ENCODE data around the gene SLC51B.

The SLC51B gene

DNA sequence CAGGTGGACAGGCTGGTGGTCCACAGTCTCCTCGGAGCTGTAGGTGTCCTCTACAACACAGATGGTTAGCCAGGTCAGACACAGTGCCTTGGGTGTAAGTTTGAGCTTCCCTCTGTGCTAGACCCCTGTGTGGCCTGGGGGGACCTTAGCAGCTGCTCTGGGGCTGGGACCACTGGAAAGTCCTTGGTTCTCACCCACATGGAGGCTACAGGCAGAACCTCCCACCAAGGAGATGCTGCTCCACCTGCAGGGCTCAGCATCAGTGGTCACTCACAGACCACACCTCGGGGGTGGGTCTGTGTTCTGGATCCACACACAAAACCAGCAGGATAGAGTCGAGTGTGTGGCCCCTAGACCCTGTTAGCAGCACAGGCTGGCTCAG is 14.2 kb downstream of the SLC51B start:
- H3K4me1 ChIP-seq (ENCODE audit: control insufficient read depth, low read length): no peaks in the 10 kb centered on the region
- H4K20me1 ChIP-seq (ENCODE audit: control insufficient read depth, insufficient read depth, low read depth, low read length): no peaks in the 10 kb centered on the region
- no peaks in the 10 kb centered on the region for H3F3A ChIP-seq (ENCODE audit: control insufficient read depth, insufficient read depth)
- no peak overlapping the region for H3K4me2 ChIP-seq (ENCODE audit: low read length)
- no peaks in the 10 kb centered on the region for H3K9me2 ChIP-seq (replicated peaks; ENCODE audit: control insufficient read depth, low read length)
- no peaks in the 10 kb centered on the region for H3K9me3 ChIP-seq (ENCODE audit: control insufficient read depth, insufficient read depth, low read length)
- H3K27ac ChIP-seq (ENCODE audit: low read depth, low read length): no peak overlapping the region
- peaks cover 3% of the 10 kb centered on the region; the same call in 1 of the 2 replicates for H3K27me3 ChIP-seq (ENCODE audit: control insufficient read depth, low read length)
- H3K79me2 ChIP-seq (ENCODE audit: control insufficient read depth, low read length): no peaks in the 10 kb centered on the region
- no peak overlapping the region for H3K4me3 ChIP-seq (ENCODE audit: low read length)
- H3K36me3 ChIP-seq (ENCODE audit: control insufficient read depth, low read length): no peaks in the 10 kb centered on the region
- TF ChIP-seq, protein P1, sequence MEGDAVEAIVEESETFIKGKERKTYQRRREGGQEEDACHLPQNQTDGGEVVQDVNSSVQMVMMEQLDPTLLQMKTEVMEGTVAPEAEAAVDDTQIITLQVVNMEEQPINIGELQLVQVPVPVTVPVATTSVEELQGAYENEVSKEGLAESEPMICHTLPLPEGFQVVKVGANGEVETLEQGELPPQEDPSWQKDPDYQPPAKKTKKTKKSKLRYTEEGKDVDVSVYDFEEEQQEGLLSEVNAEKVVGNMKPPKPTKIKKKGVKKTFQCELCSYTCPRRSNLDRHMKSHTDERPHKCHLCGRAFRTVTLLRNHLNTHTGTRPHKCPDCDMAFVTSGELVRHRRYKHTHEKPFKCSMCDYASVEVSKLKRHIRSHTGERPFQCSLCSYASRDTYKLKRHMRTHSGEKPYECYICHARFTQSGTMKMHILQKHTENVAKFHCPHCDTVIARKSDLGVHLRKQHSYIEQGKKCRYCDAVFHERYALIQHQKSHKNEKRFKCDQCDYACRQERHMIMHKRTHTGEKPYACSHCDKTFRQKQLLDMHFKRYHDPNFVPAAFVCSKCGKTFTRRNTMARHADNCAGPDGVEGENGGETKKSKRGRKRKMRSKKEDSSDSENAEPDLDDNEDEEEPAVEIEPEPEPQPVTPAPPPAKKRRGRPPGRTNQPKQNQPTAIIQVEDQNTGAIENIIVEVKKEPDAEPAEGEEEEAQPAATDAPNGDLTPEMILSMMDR (IDR thresholded peaks at IDR 0.05; ENCODE audit: low read depth, low read length, poor library complexity, severe bottlenecking): no peak
- TF ChIP-seq EZH2phosphoT487 (IDR thresholded peaks at IDR 0.05; ENCODE audit: borderline replicate concordance, low read length): no peak

DNA sequence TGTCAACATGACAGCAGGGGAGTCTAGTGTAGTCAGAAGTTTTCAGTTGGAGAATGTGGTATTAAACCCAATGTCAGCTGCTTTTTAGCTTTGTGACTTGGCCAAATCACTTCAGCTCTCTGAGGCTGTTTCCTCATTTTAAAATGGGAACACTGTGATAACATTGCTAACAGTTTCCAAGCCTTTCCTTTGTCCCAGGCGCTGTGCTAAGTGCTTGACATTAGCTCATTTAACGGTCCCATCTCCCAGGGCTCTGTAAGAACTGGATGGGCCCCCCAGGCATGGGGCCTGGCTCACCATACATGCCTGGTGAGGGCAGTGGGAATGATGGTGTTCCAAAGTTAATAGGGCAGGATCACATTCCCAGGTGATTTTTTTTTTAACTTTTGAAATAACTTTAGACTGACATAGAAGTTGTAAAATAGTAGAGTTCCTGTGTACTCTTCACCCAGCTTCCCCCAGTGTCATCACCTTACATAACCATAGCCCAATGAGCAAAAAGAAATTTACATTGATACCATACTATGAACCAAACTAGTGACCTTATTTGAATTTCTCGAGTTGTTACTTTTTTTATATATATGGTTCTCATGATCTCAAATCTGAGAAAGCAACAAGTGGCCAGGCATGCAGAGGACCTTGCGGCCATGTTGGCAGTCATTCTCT is 14.9 kb downstream of the SLC51B start:
- Histone ChIP-seq H3K27me3 (ENCODE audit: control insufficient read depth, low read length) (peaks cover 5% of the 10 kb centered on the region), H3K9me3 (ENCODE audit: control insufficient read depth, insufficient read depth, low read length) (no peaks in the 10 kb centered on the region), H3F3A (ENCODE audit: control insufficient read depth, insufficient read depth) (no peaks in the 10 kb centered on the region), H3K4me1 (ENCODE audit: control insufficient read depth, low read length) (no peaks in the 10 kb centered on the region), H3K36me3 (ENCODE audit: control insufficient read depth, low read length) (no peaks in the 10 kb centered on the region), H3K79me2 (ENCODE audit: control insufficient read depth, low read length) (no peaks in the 10 kb centered on the region), H3K27ac (ENCODE audit: low read depth, low read length) (no peak overlapping the region), H3K4me3 (ENCODE audit: low read length) (no peak overlapping the region), H3K4me2 (ENCODE audit: low read length) (no peak overlapping the region), H4K20me1 (ENCODE audit: control insufficient read depth, insufficient read depth, low read depth, low read length) (no peaks in the 10 kb centered on the region), H3K9me2 (replicated peaks; ENCODE audit: control insufficient read depth, low read length) (no peaks in the 10 kb centered on the region)
- TF ChIP-seq EZH2phosphoT487 (IDR thresholded peaks at IDR 0.05; ENCODE audit: borderline replicate concordance, low read length): no peak
- TF ChIP-seq, protein P1 (IDR thresholded peaks at IDR 0.05; ENCODE audit: low read depth, low read length, poor library complexity, severe bottlenecking): no peak

DNA sequence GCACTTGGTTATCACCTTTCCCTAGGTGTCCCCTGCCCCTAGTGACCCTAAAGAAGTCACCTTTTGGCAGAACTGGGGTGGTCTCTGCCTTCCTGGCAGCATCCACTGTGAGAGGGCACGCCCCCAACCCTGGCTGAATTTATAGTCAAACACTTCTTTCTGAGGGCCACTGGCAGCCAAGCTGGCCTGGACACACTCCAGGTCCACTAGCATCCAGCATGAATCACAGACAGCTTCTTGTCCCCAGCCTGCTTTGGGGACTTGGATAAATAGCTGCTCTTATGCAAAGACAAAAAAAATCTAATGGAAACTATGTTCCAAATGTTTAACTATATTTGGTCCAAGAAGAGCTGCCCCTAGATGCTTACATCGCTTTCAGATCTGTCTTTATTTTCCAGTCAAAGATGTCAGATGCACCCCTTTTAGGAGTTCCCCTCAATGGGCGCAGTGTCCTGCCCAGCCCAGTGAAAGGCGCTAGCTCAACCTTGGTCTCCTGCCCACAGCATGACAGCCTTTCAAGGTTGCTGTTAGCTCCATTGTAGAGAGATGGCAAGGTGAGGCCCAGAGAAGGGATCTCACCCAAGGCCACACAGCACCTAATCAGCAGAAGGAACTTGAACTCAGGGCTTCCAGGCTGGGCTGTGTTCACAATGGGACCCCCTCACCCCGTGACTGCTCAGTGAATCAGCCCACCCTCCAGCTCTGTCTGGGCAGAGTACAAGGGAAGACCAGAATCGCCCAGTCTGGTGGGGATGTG is 15.6 kb downstream of the SLC51B start:
- TF ChIP-seq EZH2phosphoT487 (IDR thresholded peaks at IDR 0.05; ENCODE audit: borderline replicate concordance, low read length): no peak
- TF ChIP-seq, protein P1 (IDR thresholded peaks at IDR 0.05; ENCODE audit: low read depth, low read length, poor library complexity, severe bottlenecking): no peak
- Histone ChIP-seq H3K27me3 (ENCODE audit: control insufficient read depth, low read length) (peaks cover 12% of the 10 kb centered on the region), H3K79me2 (ENCODE audit: control insufficient read depth, low read length) (no peaks in the 10 kb centered on the region), H4K20me1 (ENCODE audit: control insufficient read depth, insufficient read depth, low read depth, low read length) (no peaks in the 10 kb centered on the region), H3K4me3 (ENCODE audit: low read length) (no peak overlapping the region), H3K36me3 (ENCODE audit: control insufficient read depth, low read length) (no peaks in the 10 kb centered on the region), H3F3A (ENCODE audit: control insufficient read depth, insufficient read depth) (no peaks in the 10 kb centered on the region), H3K4me1 (ENCODE audit: control insufficient read depth, low read length) (no peaks in the 10 kb centered on the region), H3K9me2 (replicated peaks; ENCODE audit: control insufficient read depth, low read length) (no peaks in the 10 kb centered on the region), H3K27ac (ENCODE audit: low read depth, low read length) (no peak overlapping the region), H3K4me2 (ENCODE audit: low read length) (no peak overlapping the region), H3K9me3 (ENCODE audit: control insufficient read depth, insufficient read depth, low read length) (no peaks in the 10 kb centered on the region)
